Mesodermal cell (in vitro differentiated cells): ENCODE data around the gene DNA2. TPM values are rescaled to one million over a fixed set of nuclear protein-coding genes. Genes with fewer than 3 reads are reported as not detected.
A peak's percentile ranks its signal among the peaks of the same experiment; 100 is the strongest.
"Not testable (repeated sequence)": the region's sequence is repeated elsewhere in the genome, so short reads cannot be mapped to it uniquely, and the experiment has no call there.

Experiments
- H3K27ac ChIP-seq: 2 replicates; pipeline ENCODE4 v1.7.0; 2013; ENCODE audit warnings: mild to moderate bottlenecking, low read depth, low read length, moderate library complexity; ENCODE audit not compliant: severe bottlenecking
- H3K36me3 ChIP-seq: 2 replicates; pipeline ENCODE4 v1.7.1; 2013; ENCODE audit warnings: mild to moderate bottlenecking, low read length, moderate library complexity; ENCODE audit not compliant: control insufficient read depth, insufficient read depth
- H3K4me1 ChIP-seq: one replicate; pipeline ENCODE4 v1.7.1; 2013; ENCODE audit warnings: mild to moderate bottlenecking, low read length; ENCODE audit not compliant: insufficient read depth, control insufficient read depth, poor library complexity, severe bottlenecking
- H3K4me3 ChIP-seq: 2 replicates; pipeline ENCODE4 v1.7.0; 2013; ENCODE audit warnings: low read length, control low read depth, mild to moderate bottlenecking; ENCODE audit not compliant: insufficient read depth, poor library complexity, severe bottlenecking; ENCODE audit errors: extremely low read depth
- H3K9me3 ChIP-seq: 2 replicates; pipeline ENCODE4 v1.7.1; 2013; ENCODE audit warnings: mild to moderate bottlenecking, low read length, moderate library complexity; ENCODE audit not compliant: control insufficient read depth
- WGBS, 2 experiments: methylation state at CpG; one replicate each; pipeline ENCODE4 v1.1.5; 2013; ENCODE audit warnings: missing lambda C conversion rate in 2 of 2; ENCODE audit not compliant: insufficient coverage in 2 of 2; 5-methylcytosine and 5-hydroxymethylcytosine counted together
- polyA plus RNA-seq, 2 experiments: library from polyadenylated mRNA; stranded (reverse); fragments of 50-300 nt; gene quantifications; one replicate each; pipeline ENCODE4 v1.2.3, GENCODE V29; 2013

The DNA2 gene
- polyA plus RNA-seq (2013, experiment 1 of 2), result 8.9 TPM
- polyA plus RNA-seq (2013, experiment 2 of 2), result 10.9 TPM

- H3K9me3 ChIP-seq, result no peaks in the 10 kb centered on the region
- peak within 1 kb of the TSS; percentile 61 for H3K4me3 ChIP-seq
- H3K36me3 ChIP-seq, result peaks cover 25% of the 10 kb centered on the region
- 6 to 10% methylated on average over 39 to 42 of the region's 46 CpGs for WGBS, 2 experiments
- H3K27ac ChIP-seq, result peak within 1 kb of the TSS; percentile 86
- no peaks in the 10 kb centered on the region for H3K4me1 ChIP-seq
These were observed at the start of gene DNA2 for GRCh38 chr10:68471586-68472408. Gene DNA2, minus strand, starts transcription at chr10:68471973. Its CDS starts 109 bp downstream, at chr10:68471864.

GRCh38 chr10:68518609-68519008, 46.8 kb upstream of the DNA2 start:
- not testable (repeated sequence) for H3K9me3 ChIP-seq, H3K4me1 ChIP-seq, H3K27ac ChIP-seq, H3K4me3 ChIP-seq
- WGBS, 2 experiments, result 100% methylated on average over 1 of the region's 11 CpGs; no CpG with 5 or more reads in 1 of the 2 experiments
- H3K36me3 ChIP-seq, result peaks cover 17% of the 10 kb centered on the region

GRCh38 chr10:68517188-68517587, 45.4 kb upstream of the DNA2 start:
- Histone ChIP-seq H3K4me3 (no peak overlapping the region), H3K36me3 (peaks cover 19% of the 10 kb centered on the region), H3K9me3 (no peaks in the 10 kb centered on the region), H3K4me1 (no peaks in the 10 kb centered on the region), H3K27ac (no peak overlapping the region)
- 95 to 98% methylated on average over 3 of the region's 5 CpGs for WGBS, 2 experiments

GRCh38 chr10:68516766-68517165, 45.0 kb upstream of the DNA2 start:
- Histone ChIP-seq H3K36me3 (peaks cover 19% of the 10 kb centered on the region), H3K4me3 (no peak overlapping the region), H3K4me1 (no peaks in the 10 kb centered on the region), H3K9me3 (no peaks in the 10 kb centered on the region), H3K27ac (no peak overlapping the region)
- WGBS, 2 experiments, result 89 to 100% methylated on average over 1 to 2 of the region's 4 CpGs

GRCh38 chr10:68516216-68516615, 44.4 kb upstream of the DNA2 start:
- not testable (repeated sequence) for H3K4me3 ChIP-seq, H3K4me1 ChIP-seq, H3K9me3 ChIP-seq, H3K27ac ChIP-seq
- peaks cover 17% of the 10 kb centered on the region for H3K36me3 ChIP-seq
- WGBS, 2 experiments, result 83% methylated on average over 1 of the region's 2 CpGs; no CpG with 5 or more reads in 1 of the 2 experiments

- H3K36me3 ChIP-seq, result peaks cover 18% of the 10 kb centered on the region
- no peaks in the 10 kb centered on the region for H3K9me3 ChIP-seq
- WGBS, 2 experiments, result 92% methylated on average over 2 to 4 of the region's 6 CpGs
- no peak overlapping the region for H3K27ac ChIP-seq
- H3K4me1 ChIP-seq, result no peaks in the 10 kb centered on the region
- H3K4me3 ChIP-seq, result no peak overlapping the region
These were observed 36.3 kb upstream of the DNA2 start for GRCh38 chr10:68508090-68508489.

GRCh38 chr10:68506411-68506810, 34.6 kb upstream of the DNA2 start:
- H3K4me3 ChIP-seq, result no peak overlapping the region
- WGBS, 2 experiments, result 96% methylated on average over 2 of the region's 5 CpGs; no CpG with 5 or more reads in 1 of the 2 experiments
- H3K36me3 ChIP-seq, result peaks cover 13% of the 10 kb centered on the region
- H3K9me3 ChIP-seq, result no peaks in the 10 kb centered on the region
- H3K4me1 ChIP-seq, result no peaks in the 10 kb centered on the region
- H3K27ac ChIP-seq, result no peak overlapping the region

GRCh38 chr10:68502846-68503245, 31.1 kb upstream of the DNA2 start:
- Histone ChIP-seq H3K36me3 (peaks cover 31% of the 10 kb centered on the region), H3K4me3 (no peak overlapping the region), H3K9me3 (no peaks in the 10 kb centered on the region), H3K4me1 (no peaks in the 10 kb centered on the region), H3K27ac (no peak overlapping the region)
- WGBS, 2 experiments, result no CpG with 5 or more reads among the region's 1 CpG

- no peak overlapping the region for H3K4me3 ChIP-seq
- H3K9me3 ChIP-seq, result no peaks in the 10 kb centered on the region
- 93% methylated on average over 5 to 6 of the region's 7 CpGs for WGBS, 2 experiments
- H3K36me3 ChIP-seq, result peaks cover 37% of the 10 kb centered on the region
- H3K4me1 ChIP-seq, result no peaks in the 10 kb centered on the region
- H3K27ac ChIP-seq, result no peak overlapping the region
These were observed 29.9 kb upstream of the DNA2 start for GRCh38 chr10:68501691-68502090.

- Histone ChIP-seq H3K4me3 (no peak overlapping the region), H3K36me3 (peaks cover 40% of the 10 kb centered on the region), H3K4me1 (no peaks in the 10 kb centered on the region), H3K9me3 (no peaks in the 10 kb centered on the region), H3K27ac (no peak overlapping the region)
- WGBS, 2 experiments, result 93 to 100% methylated on average over 4 to 5 of the region's 6 CpGs
These were observed 27.8 kb upstream of the DNA2 start for GRCh38 chr10:68499544-68499943.

- no CpG with 5 or more reads among the region's 2 CpGs for WGBS, 2 experiments
- Histone ChIP-seq H3K9me3 (no peaks in the 10 kb centered on the region), H3K4me3 (no peak overlapping the region), H3K27ac (no peak overlapping the region), H3K4me1 (no peaks in the 10 kb centered on the region), H3K36me3 (peaks cover 57% of the 10 kb centered on the region)
These were observed 24.3 kb upstream of the DNA2 start for GRCh38 chr10:68496072-68496471.
